ENCODE data around the gene ZKSCAN3.

GRCh38 chr6:28368522-28368921 is 18.8 kb downstream of the ZKSCAN3 start:
- TF ChIP-seq, protein P1, sequence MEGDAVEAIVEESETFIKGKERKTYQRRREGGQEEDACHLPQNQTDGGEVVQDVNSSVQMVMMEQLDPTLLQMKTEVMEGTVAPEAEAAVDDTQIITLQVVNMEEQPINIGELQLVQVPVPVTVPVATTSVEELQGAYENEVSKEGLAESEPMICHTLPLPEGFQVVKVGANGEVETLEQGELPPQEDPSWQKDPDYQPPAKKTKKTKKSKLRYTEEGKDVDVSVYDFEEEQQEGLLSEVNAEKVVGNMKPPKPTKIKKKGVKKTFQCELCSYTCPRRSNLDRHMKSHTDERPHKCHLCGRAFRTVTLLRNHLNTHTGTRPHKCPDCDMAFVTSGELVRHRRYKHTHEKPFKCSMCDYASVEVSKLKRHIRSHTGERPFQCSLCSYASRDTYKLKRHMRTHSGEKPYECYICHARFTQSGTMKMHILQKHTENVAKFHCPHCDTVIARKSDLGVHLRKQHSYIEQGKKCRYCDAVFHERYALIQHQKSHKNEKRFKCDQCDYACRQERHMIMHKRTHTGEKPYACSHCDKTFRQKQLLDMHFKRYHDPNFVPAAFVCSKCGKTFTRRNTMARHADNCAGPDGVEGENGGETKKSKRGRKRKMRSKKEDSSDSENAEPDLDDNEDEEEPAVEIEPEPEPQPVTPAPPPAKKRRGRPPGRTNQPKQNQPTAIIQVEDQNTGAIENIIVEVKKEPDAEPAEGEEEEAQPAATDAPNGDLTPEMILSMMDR (IDR thresholded peaks at IDR 0.05), result no peak
- TF ChIP-seq POLR2A (IDR thresholded peaks at IDR 0.05), result no peak

All from lower leg skin (tissue), 3 donors.